SK-N-SH (cell line): ENCODE measurements around the gene ETF1. TPM values are rescaled to one million over a fixed set of nuclear protein-coding genes. Genes with fewer than 3 reads are reported as not detected.

Experiments
- CTCF ChIA-PET: fragments of 300-600, 350-600 bp; formaldehyde crosslinking; extraction: SDS; loops from one replicate; lab custom pipeline; 2021; lab: Yijun Ruan, JAX
- POLR2A ChIA-PET: fragments of 350-600 bp; sonication (Branson Sonifier 250); formaldehyde crosslinking; extraction: SDS; loops from one replicate; lab custom pipeline; 2020; ENCODE audit warnings: antibody characterized with exemption, inconsistent platforms; lab: Yijun Ruan, JAX
- DNase-seq: peaks from one replicate; pipeline ENCODE4 v3.0.0; 2012
- H2AFZ ChIP-seq: fragments of 200-600 bp; sonication (generic); 2 replicates; pipeline ENCODE4 v1.8.1; 2016; ENCODE audit warnings: antibody characterized with exemption, mild to moderate bottlenecking, low read depth
- H3F3A ChIP-seq: fragments of 200-600 bp; sonication (generic); replicated peaks from 2 replicates; pipeline ENCODE3; 2016; ENCODE audit warnings: antibody characterized with exemption, mild to moderate bottlenecking; ENCODE audit not compliant: insufficient read depth
- H3K27ac ChIP-seq, 2 experiments: fragments of 200-500 bp in 1 of 2; fragments of 200-600 bp in 1 of 2; sonication (Bioruptor generic) in 1 of 2; sonication (generic), shearing (Covaris generic) in 1 of 2; 2 replicates each; pipeline versions ENCODE4 v1.5.1 to v1.6.1; 2014 to 2016; ENCODE audit warnings: low read depth in 2 of 2, inconsistent platforms in 1 of 2, low read length in 1 of 2, mild to moderate bottlenecking in 1 of 2, mixed read lengths in 1 of 2
- H3K27me3 ChIP-seq: fragments of 200-600 bp; sonication (generic), shearing (Covaris generic); 2 replicates; pipeline ENCODE4 v1.6.1; 2016; ENCODE audit warnings: mixed run types; ENCODE audit not compliant: insufficient read depth
- H3K36me3 ChIP-seq, 2 experiments: fragments of 200-500 bp in 1 of 2; fragments of 200-600 bp in 1 of 2; sonication (Bioruptor generic) in 1 of 2; sonication (generic) in 1 of 2; replicated peaks in 1 of 2; 2 replicates each; pipeline versions ENCODE3 to v1.5.1; 2014 to 2016; ENCODE audit warnings: low read length in 1 of 2, mild to moderate bottlenecking in 1 of 2; ENCODE audit not compliant: insufficient read depth in 2 of 2, control insufficient read depth in 1 of 2
- H3K4me1 ChIP-seq, 2 experiments: fragments of 200-500 bp in 1 of 2; fragments of 200-600 bp in 1 of 2; sonication (Bioruptor generic) in 1 of 2; sonication (generic), shearing (Covaris generic) in 1 of 2; 2 replicates each; pipeline versions ENCODE4 v1.5.1 to v1.6.1; 2014 to 2016; ENCODE audit warnings: low read depth in 1 of 2, low read length in 1 of 2, mixed run types in 1 of 2; ENCODE audit not compliant: insufficient read depth in 2 of 2, control insufficient read depth in 1 of 2
- H3K4me2 ChIP-seq: fragments of 200-600 bp; sonication (generic), shearing (Covaris generic); 2 replicates; pipeline ENCODE4 v1.6.1; 2017; ENCODE audit warnings: mixed run types
- H3K4me3 ChIP-seq, 2 experiments: fragments of 200-500 bp in 1 of 2; fragments of 200-600 bp in 1 of 2; sonication (Bioruptor generic) in 1 of 2; sonication (generic), shearing (Covaris generic) in 1 of 2; 2 replicates each; pipeline versions ENCODE4 v1.5.1 to v1.8.1; 2014 to 2016; ENCODE audit warnings: low read depth in 2 of 2, inconsistent platforms in 1 of 2, low read length in 1 of 2, mild to moderate bottlenecking in 1 of 2, mixed read lengths in 1 of 2, moderate library complexity in 1 of 2
- H3K79me2 ChIP-seq: fragments of 200-600 bp; sonication (generic); 2 replicates; pipeline ENCODE4 v1.8.1; 2017; ENCODE audit warnings: mild to moderate bottlenecking; ENCODE audit not compliant: insufficient read depth
- H3K9ac ChIP-seq: fragments of 200-600 bp; sonication (generic); 2 replicates; pipeline ENCODE4 v1.6.1; 2017; ENCODE audit warnings: mixed run types
- H3K9me2 ChIP-seq: fragments of 200-600 bp; sonication (generic); 2 replicates; pipeline ENCODE4 v1.6.1; 2017; ENCODE audit warnings: mixed run types
- H3K9me3 ChIP-seq: fragments of 200-600 bp; sonication (generic); 2 replicates; pipeline ENCODE4 v1.6.1; 2017; ENCODE audit warnings: mixed run types, mild to moderate bottlenecking, moderate library complexity
- H4K20me1 ChIP-seq: fragments of 200-600 bp; sonication (generic); 2 replicates; pipeline ENCODE4 v1.6.1; 2017; ENCODE audit warnings: mild to moderate bottlenecking, mixed run types; ENCODE audit not compliant: insufficient read depth
- CTCF ChIP-seq: fragments of 200-600 bp; sonication (generic); IDR thresholded peaks from 2 replicates; pipeline ENCODE4 v1.6.1; 2017; ENCODE audit warnings: antibody characterized with exemption, mild to moderate bottlenecking, moderate library complexity
- ELF1 ChIP-seq: IDR thresholded peaks from 2 replicates; pipeline ENCODE4 v1.4.0; 2012
- EP300 ChIP-seq, 2 experiments: IDR thresholded peaks; 2 replicates each; pipeline versions ENCODE4 v1.4.0 to v1.6.1; 2012; ENCODE audit warnings: borderline replicate concordance in 1 of 2, low read depth in 1 of 2, low read length in 1 of 2
- FOXM1 ChIP-seq: IDR thresholded peaks from 2 replicates; pipeline ENCODE4 v1.4.0; 2012; ENCODE audit warnings: low read depth, mild to moderate bottlenecking
- GATA2 ChIP-seq: sonication (generic); formaldehyde crosslinking; IDR thresholded peaks from 2 replicates; pipeline ENCODE4 v1.5.0; 2020; ENCODE audit warnings: mild to moderate bottlenecking, missing genetic modification reagents
- MEF2A ChIP-seq: IDR thresholded peaks from 2 replicates; pipeline ENCODE4 v1.4.0; 2012; ENCODE audit warnings: low read depth, borderline replicate concordance
- MXI1 ChIP-seq: IDR thresholded peaks from 2 replicates; pipeline ENCODE4 v1.6.1; 2012; ENCODE audit warnings: mild to moderate bottlenecking, low read depth, low read length, improper control_type of control experiment
- NFIC ChIP-seq: IDR thresholded peaks from 2 replicates; pipeline ENCODE4 v1.4.0; 2012; ENCODE audit warnings: borderline replicate concordance
- NRF1 ChIP-seq: IDR thresholded peaks from 2 replicates; pipeline ENCODE4 v1.6.1; 2012; ENCODE audit warnings: low read depth, mild to moderate bottlenecking, low read length
- RAD21 ChIP-seq: IDR thresholded peaks from 2 replicates; pipeline ENCODE4 v1.6.1; 2012; ENCODE audit warnings: mild to moderate bottlenecking, low read length
- RFX5 ChIP-seq: IDR thresholded peaks from 2 replicates; pipeline ENCODE4 v1.6.1; 2012; ENCODE audit warnings: mild to moderate bottlenecking, improper control_type of control experiment, low read length
- RXRA ChIP-seq: IDR thresholded peaks from 2 replicates; pipeline ENCODE4 v1.4.0; 2012; ENCODE audit warnings: low read depth, mild to moderate bottlenecking, borderline replicate concordance
- SIN3A ChIP-seq: IDR thresholded peaks from 2 replicates; pipeline ENCODE4 v1.6.1; 2012; ENCODE audit warnings: low read depth, mild to moderate bottlenecking, low read length, moderate library complexity, borderline replicate concordance
- TAF1 ChIP-seq: IDR thresholded peaks from 2 replicates; pipeline ENCODE4 v1.6.1; 2012; ENCODE audit warnings: low read depth, mild to moderate bottlenecking, low read length, moderate library complexity, borderline replicate concordance
- TCF12 ChIP-seq: IDR thresholded peaks from 2 replicates; pipeline ENCODE4 v1.4.0; 2012
- TEAD4 ChIP-seq: IDR thresholded peaks from 2 replicates; pipeline ENCODE4 v1.4.0; 2012; ENCODE audit warnings: mild to moderate bottlenecking, borderline replicate concordance; ENCODE audit not compliant: insufficient read depth
- ZBTB33 ChIP-seq: IDR thresholded peaks from 2 replicates; pipeline ENCODE4 v1.4.0; 2012; ENCODE audit warnings: low read depth, borderline replicate concordance
- WGBS: methylation state at CpG from one replicate; pipeline ENCODE4 v1.1.6; 2017; ENCODE audit warnings: low lambda C conversion rate; 5-methylcytosine and 5-hydroxymethylcytosine counted together
- polyA plus RNA-seq, 3 experiments: library from polyadenylated mRNA; depleted of rRNA; stranded (reverse); fragments of >200 nt; gene quantifications; 2 replicates each; pipeline ENCODE4 v1.2.3, GENCODE V29; 2012
- TF ChIP-seq, protein P1 (sequence below): IDR thresholded peaks from 2 replicates; pipeline ENCODE4 v1.4.0; 2012; ENCODE audit warnings: low read depth
- TF ChIP-seq, protein P2 (sequence below): IDR thresholded peaks from 2 replicates; pipeline ENCODE4 v1.4.0; 2012; ENCODE audit warnings: low read depth, borderline replicate concordance

Gene ETF1
- polyA plus RNA-seq, 1 of the 3 experiments (the other 2 are of a cell fraction) = 36.7 TPM

- Histone ChIP-seq H3K9me3 (no peaks in the 10 kb centered on the region), H3K9ac (no peak overlapping the region), H4K20me1 (no peaks in the 10 kb centered on the region; the same call in 1 of the 2 replicates), H3K9me2 (no peaks in the 10 kb centered on the region), H3K4me3 (no peak overlapping the region), H3K36me3 (peaks cover 41 to 48% of the 10 kb centered on the region in 2 experiments), H3K4me2 (no peak overlapping the region), H3K4me1 (peaks cover 0 to 6% of the 10 kb centered on the region in 2 experiments; a peak in 1 of 4 replicates), H2AFZ (no peak overlapping the region), H3K79me2 (peaks cover 10% of the 10 kb centered on the region; the same call in 1 of the 2 replicates), H3F3A (peaks cover 39% of the 10 kb centered on the region), H3K27me3 (no peaks in the 10 kb centered on the region), H3K27ac (no peak overlapping the region)
- no peak for DNase-seq
- 84% methylated on average over 10 of the region's 10 CpGs for WGBS
- POLR2A ChIA-PET = no interaction called here
- CTCF ChIA-PET = interaction anchor here (1.1 to 9.4 kb wide), 2 partner anchors 42 to 58 kb away, joined by 4 to 167 read pairs; partner anchors contain the start of gene EGR1
- no peak for TF ChIP-seq MXI1
- TF ChIP-seq TAF1 = no peak
- no peak for TF ChIP-seq RFX5
- no peak for TF ChIP-seq CTCF
- no peak for TF ChIP-seq SIN3A
- no peak for TF ChIP-seq NRF1
- no peak for TF ChIP-seq RAD21
Observed at GRCh38 chr5:138506370-138507306, 36.4 kb downstream of the ETF1 start.

DNA sequence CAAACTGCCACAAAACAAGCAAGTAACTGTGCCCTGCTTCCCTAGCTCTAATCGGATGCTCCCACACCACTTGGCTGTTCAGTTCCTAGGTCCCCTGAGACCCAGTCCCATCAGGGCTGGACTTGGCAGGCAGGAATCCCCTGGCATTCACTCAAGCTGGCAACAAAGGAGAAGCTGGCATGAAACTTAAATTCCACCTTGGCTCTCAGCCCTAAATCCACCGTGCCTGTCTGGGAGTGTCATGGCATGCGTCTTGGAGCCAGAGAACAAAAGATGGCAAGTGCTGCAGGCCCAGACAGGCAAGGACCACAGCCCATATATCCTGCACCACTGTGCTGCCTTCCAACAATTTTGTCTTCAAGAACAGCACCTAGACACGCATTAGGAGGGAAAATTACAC, 38.2 kb downstream of the ETF1 start:
- ChIA-PET CTCF (interaction anchor here (0.6 to 11.7 kb wide), 19 partner anchors 8 to 863 kb away, joined by 3 to 196 read pairs (median 5); partner anchors contain the start of genes EGR1, ETF1, KIF20A and REEP2), POLR2A (interaction anchor here (1.4 to 2.9 kb wide), 2 partner anchors 40 to 55 kb away, joined by 4 to 20 read pairs; partner anchors contain the start of gene EGR1)
- H3K4me1 ChIP-seq = peaks cover 0 to 6% of the 10 kb centered on the region in 2 experiments; a peak in 1 of 4 replicates
- peaks cover 37% of the 10 kb centered on the region for H3F3A ChIP-seq
- WGBS = 37% methylated on average over 4 of the region's 4 CpGs
- no peak overlapping the region for H3K4me3 ChIP-seq
- no peaks in the 10 kb centered on the region for H3K27me3 ChIP-seq
- H4K20me1 ChIP-seq = no peaks in the 10 kb centered on the region; the same call in 1 of the 2 replicates
- peaks cover 26 to 34% of the 10 kb centered on the region in 2 experiments for H3K36me3 ChIP-seq
- H3K9me2 ChIP-seq = no peaks in the 10 kb centered on the region
- H3K79me2 ChIP-seq = peaks cover 2% of the 10 kb centered on the region; the same call in 1 of the 2 replicates
- no peaks in the 10 kb centered on the region for H3K9me3 ChIP-seq
- H3K9ac ChIP-seq = no peak overlapping the region
- H3K4me2 ChIP-seq = no peak overlapping the region
- no peak overlapping the region for H2AFZ ChIP-seq
- peak overlapping the region; percentile 30 to 31; a peak in 2 of 4 replicates for H3K27ac ChIP-seq
- TF ChIP-seq, protein P1, sequence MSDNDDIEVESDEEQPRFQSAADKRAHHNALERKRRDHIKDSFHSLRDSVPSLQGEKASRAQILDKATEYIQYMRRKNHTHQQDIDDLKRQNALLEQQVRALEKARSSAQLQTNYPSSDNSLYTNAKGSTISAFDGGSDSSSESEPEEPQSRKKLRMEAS = peak; percentile 38; the same call in 1 of the 2 replicates
- TF ChIP-seq FOXM1 (no peak), TEAD4 (no peak), GATA2 (CRISPR knock-in tag) (no peak), RFX5 (no peak), RXRA (no peak), TCF12 (peak; percentile 11; the same call in 1 of the 2 replicates), ZBTB33 (no peak), ELF1 (no peak), TAF1 (no peak), NFIC (peak; percentile 82), MEF2A (no peak), EP300 (IDR thresholded peaks at IDR 0.05; ENCODE audit: borderline replicate concordance in 1 of 2, low read depth in 1 of 2, low read length in 1 of 2) (no peak)
- TF ChIP-seq, protein P2, sequence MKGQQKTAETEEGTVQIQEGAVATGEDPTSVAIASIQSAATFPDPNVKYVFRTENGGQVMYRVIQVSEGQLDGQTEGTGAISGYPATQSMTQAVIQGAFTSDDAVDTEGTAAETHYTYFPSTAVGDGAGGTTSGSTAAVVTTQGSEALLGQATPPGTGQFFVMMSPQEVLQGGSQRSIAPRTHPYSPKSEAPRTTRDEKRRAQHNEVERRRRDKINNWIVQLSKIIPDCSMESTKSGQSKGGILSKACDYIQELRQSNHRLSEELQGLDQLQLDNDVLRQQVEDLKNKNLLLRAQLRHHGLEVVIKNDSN = no peak
- no peak for DNase-seq
